H1 (cell line): ENCODE measurements around the gene GCGR. TPM values are rescaled to one million over a fixed set of nuclear protein-coding genes. Genes with fewer than 3 reads are reported as not detected.

Source experiments
- BACH1 ChIP-seq: IDR thresholded peaks from 2 replicates; pipeline ENCODE4 v1.6.1; 2012; ENCODE audit warnings: low read length, improper control_type of control experiment
- CBX8 ChIP-seq: fragments of 300-800, 300-1000 bp; sonication (generic); IDR thresholded peaks from 2 replicates; pipeline ENCODE4 v1.7.1; 2016; ENCODE audit warnings: low read depth, low read length, borderline replicate concordance
- HDAC6 ChIP-seq: IDR thresholded peaks from one replicate; pipeline ENCODE4 v1.7.1; 2012; ENCODE audit warnings: low read depth, mild to moderate bottlenecking, inconsistent platforms, low read length, moderate library complexity
- MAFK ChIP-seq: IDR thresholded peaks from 2 replicates; pipeline ENCODE4 v1.6.1; 2012; ENCODE audit warnings: low read depth, mild to moderate bottlenecking, improper control_type of control experiment, low read length
- RAD21 ChIP-seq, 2 experiments: IDR thresholded peaks in 1 of 2; conservative IDR thresholded peaks in 1 of 2; 2 replicates each; pipeline ENCODE4 v1.6.1; 2011; ENCODE audit warnings: low read depth in 2 of 2, low read length in 2 of 2, improper control_type of control experiment in 1 of 2, inconsistent platforms in 1 of 2, mild to moderate bottlenecking in 1 of 2, moderate library complexity in 1 of 2
- RFX5 ChIP-seq: IDR thresholded peaks from 2 replicates; pipeline ENCODE4 v1.6.1; 2011; ENCODE audit warnings: low read depth, low read length, improper control_type of control experiment, borderline replicate concordance
- SIX5 ChIP-seq: IDR thresholded peaks from 2 replicates; pipeline ENCODE4 v1.6.1; 2011; ENCODE audit warnings: mild to moderate bottlenecking, low read depth, low read length
- TAF7 ChIP-seq: optimal IDR thresholded peaks from 2 replicates; pipeline ENCODE3; 2011; ENCODE audit warnings: low read depth, mild to moderate bottlenecking, inconsistent platforms, low read length, moderate library complexity, borderline replicate concordance
- YY1 ChIP-seq: IDR thresholded peaks from 2 replicates; pipeline ENCODE4 v1.6.1; 2011; ENCODE audit warnings: low read depth, mild to moderate bottlenecking, low read length
- polyA plus RNA-seq, 7 experiments: library from polyadenylated mRNA; depleted of rRNA in 3 of 7; stranded (reverse) in 5 of 7; unstranded in 2 of 7; fragments of >200 nt in 5 of 7; fragments of 200-250 nt in 2 of 7; gene quantifications; 1 replicate in 5 of 7; 2 replicates in 1 of 7; 4 replicates in 1 of 7; pipeline versions ENCODE4 v1.2.1 to v1.2.3, GENCODE V29; 2011 to 2013; ENCODE audit warnings: missing spikeins in 2 of 7, mixed read lengths in 2 of 7
- total RNA-seq: library from RNA; stranded (reverse); fragmentation: NEBNext Ultra II Directional; extraction: Animal tissue kit (Norgen Biotek cat#: 25700); gene quantifications from 2 replicates; pipeline ENCODE4 v1.2.1, GENCODE V29; 2021
- TF ChIP-seq, protein P1 (sequence below): fragments of 300-600 bp; sonication (generic); IDR thresholded peaks from 2 replicates; pipeline ENCODE4 v1.7.1; 2012; ENCODE audit warnings: low read length, moderate library complexity, mild to moderate bottlenecking, inconsistent platforms; ENCODE audit not compliant: insufficient replicate concordance

GCGR gene
- total and polyA plus RNA-seq, 2 of the 8 experiments (the other 6 are each of a cell fraction or from before 2014, with no cell fraction given) = 0.44 to 0.56 TPM

DNA sequence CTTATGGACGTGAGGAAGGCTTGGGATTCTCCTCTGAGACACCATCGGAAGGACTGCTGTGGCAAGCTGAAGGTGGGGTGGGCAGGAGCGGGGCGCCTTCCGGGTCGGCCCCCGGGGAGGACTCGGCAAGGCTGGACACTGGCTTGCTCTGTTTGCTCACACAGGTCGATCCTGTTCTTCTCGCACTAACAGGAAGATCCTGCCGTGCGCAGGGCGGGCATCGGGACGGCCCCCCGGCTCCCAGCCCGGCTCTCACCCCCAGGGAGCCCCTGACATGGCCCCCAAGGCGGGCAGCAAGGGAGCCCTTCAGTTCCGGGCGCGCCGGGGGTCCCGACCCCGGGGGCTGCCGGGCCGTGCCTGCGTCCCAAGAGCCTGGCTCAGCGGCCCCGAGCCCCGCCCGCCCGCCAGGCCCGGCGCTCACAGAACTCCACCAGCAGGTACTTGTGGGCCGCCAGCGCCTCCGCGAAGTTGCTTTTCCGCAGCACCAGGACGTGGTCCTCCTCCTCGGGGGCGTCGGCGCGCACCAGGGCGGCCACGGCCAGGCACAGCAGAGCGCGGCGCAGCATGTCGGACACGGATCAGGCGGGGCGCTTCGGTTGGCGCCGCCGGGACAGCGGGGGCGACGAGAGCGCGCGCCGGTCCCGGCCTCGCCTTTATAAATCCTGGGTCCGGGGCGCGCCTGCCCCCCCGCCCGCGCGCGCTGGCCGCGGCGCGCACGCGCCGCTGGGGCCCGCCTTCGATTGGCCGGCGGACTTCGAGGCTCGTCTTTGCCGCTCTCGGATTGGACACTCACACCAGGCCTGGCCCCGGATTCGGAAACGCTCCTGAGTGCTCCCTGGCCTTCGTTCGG is 56.2 kb downstream of the GCGR start, which contains the start of gene P4HB (continued):
- TF ChIP-seq, protein P1, sequence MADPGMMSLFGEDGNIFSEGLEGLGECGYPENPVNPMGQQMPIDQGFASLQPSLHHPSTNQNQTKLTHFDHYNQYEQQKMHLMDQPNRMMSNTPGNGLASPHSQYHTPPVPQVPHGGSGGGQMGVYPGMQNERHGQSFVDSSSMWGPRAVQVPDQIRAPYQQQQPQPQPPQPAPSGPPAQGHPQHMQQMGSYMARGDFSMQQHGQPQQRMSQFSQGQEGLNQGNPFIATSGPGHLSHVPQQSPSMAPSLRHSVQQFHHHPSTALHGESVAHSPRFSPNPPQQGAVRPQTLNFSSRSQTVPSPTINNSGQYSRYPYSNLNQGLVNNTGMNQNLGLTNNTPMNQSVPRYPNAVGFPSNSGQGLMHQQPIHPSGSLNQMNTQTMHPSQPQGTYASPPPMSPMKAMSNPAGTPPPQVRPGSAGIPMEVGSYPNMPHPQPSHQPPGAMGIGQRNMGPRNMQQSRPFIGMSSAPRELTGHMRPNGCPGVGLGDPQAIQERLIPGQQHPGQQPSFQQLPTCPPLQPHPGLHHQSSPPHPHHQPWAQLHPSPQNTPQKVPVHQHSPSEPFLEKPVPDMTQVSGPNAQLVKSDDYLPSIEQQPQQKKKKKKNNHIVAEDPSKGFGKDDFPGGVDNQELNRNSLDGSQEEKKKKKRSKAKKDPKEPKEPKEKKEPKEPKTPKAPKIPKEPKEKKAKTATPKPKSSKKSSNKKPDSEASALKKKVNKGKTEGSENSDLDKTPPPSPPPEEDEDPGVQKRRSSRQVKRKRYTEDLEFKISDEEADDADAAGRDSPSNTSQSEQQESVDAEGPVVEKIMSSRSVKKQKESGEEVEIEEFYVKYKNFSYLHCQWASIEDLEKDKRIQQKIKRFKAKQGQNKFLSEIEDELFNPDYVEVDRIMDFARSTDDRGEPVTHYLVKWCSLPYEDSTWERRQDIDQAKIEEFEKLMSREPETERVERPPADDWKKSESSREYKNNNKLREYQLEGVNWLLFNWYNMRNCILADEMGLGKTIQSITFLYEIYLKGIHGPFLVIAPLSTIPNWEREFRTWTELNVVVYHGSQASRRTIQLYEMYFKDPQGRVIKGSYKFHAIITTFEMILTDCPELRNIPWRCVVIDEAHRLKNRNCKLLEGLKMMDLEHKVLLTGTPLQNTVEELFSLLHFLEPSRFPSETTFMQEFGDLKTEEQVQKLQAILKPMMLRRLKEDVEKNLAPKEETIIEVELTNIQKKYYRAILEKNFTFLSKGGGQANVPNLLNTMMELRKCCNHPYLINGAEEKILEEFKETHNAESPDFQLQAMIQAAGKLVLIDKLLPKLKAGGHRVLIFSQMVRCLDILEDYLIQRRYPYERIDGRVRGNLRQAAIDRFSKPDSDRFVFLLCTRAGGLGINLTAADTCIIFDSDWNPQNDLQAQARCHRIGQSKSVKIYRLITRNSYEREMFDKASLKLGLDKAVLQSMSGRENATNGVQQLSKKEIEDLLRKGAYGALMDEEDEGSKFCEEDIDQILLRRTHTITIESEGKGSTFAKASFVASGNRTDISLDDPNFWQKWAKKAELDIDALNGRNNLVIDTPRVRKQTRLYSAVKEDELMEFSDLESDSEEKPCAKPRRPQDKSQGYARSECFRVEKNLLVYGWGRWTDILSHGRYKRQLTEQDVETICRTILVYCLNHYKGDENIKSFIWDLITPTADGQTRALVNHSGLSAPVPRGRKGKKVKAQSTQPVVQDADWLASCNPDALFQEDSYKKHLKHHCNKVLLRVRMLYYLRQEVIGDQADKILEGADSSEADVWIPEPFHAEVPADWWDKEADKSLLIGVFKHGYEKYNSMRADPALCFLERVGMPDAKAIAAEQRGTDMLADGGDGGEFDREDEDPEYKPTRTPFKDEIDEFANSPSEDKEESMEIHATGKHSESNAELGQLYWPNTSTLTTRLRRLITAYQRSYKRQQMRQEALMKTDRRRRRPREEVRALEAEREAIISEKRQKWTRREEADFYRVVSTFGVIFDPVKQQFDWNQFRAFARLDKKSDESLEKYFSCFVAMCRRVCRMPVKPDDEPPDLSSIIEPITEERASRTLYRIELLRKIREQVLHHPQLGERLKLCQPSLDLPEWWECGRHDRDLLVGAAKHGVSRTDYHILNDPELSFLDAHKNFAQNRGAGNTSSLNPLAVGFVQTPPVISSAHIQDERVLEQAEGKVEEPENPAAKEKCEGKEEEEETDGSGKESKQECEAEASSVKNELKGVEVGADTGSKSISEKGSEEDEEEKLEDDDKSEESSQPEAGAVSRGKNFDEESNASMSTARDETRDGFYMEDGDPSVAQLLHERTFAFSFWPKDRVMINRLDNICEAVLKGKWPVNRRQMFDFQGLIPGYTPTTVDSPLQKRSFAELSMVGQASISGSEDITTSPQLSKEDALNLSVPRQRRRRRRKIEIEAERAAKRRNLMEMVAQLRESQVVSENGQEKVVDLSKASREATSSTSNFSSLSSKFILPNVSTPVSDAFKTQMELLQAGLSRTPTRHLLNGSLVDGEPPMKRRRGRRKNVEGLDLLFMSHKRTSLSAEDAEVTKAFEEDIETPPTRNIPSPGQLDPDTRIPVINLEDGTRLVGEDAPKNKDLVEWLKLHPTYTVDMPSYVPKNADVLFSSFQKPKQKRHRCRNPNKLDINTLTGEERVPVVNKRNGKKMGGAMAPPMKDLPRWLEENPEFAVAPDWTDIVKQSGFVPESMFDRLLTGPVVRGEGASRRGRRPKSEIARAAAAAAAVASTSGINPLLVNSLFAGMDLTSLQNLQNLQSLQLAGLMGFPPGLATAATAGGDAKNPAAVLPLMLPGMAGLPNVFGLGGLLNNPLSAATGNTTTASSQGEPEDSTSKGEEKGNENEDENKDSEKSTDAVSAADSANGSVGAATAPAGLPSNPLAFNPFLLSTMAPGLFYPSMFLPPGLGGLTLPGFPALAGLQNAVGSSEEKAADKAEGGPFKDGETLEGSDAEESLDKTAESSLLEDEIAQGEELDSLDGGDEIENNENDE = no peak
- TF ChIP-seq BACH1 (no peak), RFX5 (no peak), CBX8 (no peak), MAFK (no peak), TAF7 (peak; percentile 43), HDAC6 (no peak), RAD21 (IDR thresholded peaks at IDR 0.05 in 1 of 2, conservative IDR thresholded peaks at IDR 0.05 in 1 of 2; ENCODE audit: low read depth in 2 of 2, low read length in 2 of 2) (no peak), SIX5 (no peak), YY1 (no peak)
